ENCODE data around the gene DIDO1.

DIDO1 gene

DNA sequence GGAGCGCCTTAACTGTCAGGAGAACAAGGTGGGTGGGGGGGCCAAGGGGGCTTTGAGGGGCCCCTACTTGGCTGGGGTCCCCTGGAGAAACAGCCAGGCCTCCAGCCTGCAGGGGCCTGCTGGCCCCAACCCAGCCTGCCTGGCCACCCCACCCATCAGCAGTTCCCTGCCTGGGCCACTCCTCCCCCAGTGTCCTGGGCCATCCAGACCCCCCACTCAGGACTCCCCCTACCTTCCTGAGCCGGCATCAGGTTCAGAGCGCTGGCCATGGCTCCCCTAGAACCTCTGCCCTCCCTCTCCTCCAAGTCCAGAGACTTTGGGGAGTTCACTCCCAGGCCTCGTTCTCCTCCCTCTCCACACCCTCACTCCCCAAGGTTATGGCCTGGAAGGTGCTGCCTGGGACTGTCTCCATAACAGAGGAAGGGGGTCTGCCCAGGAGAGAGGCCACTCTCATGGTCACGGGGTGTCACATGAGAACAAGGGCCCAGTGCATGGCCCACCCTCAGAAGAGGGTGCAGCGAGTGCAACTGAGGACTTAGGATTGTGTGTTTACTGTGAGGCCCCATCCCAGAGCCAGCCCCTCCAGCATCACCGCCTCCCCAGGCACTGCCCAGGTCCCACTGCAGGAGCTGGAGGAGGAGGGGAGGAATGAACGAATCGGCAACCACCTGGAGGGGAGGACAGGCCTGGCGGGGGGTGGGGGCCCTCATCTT lies 32.2 kb upstream of the DIDO1 start:
- Histone ChIP-seq H4K91ac (ENCODE audit: low read length) (no peak overlapping the region), H3K4ac (ENCODE audit: low read depth in 1 of 2, low read length in 2 of 2) (no peak overlapping the region), H3K14ac (ENCODE audit: low read length in 2 of 2) (no peak overlapping the region), H3K4me3 (ENCODE audit: insufficient read depth in 1 of 2, low read depth in 1 of 2, low read length in 2 of 2) (no peak overlapping the region), H3K4me2 (ENCODE audit: low read length, poor library complexity, severe bottlenecking) (no peak overlapping the region), H4K8ac (ENCODE audit: low read length) (no peak overlapping the region), H3K79me1 (replicated peaks; ENCODE audit: low read length, poor library complexity, severe bottlenecking) (no peaks in the 10 kb centered on the region), H2AFZ (ENCODE audit: low read depth, low read length) (no peak overlapping the region), H3K9me3 (ENCODE audit: control insufficient read depth, low read length) (no peaks in the 10 kb centered on the region), H3K18ac (ENCODE audit: low read depth in 1 of 2, low read length in 2 of 2) (no peak overlapping the region), H3K4me1 (ENCODE audit: control insufficient read depth, insufficient read depth, low read depth, low read length) (peaks cover 12% of the 10 kb centered on the region), H3K9ac (ENCODE audit: low read length) (no peak overlapping the region), H3K36me3 (ENCODE audit: control insufficient read depth in 1 of 2, insufficient read depth in 2 of 2, low read depth in 1 of 2, low read length in 2 of 2) (peaks cover 4 to 20% of the 10 kb centered on the region in 2 experiments), H2BK12ac (ENCODE audit: low read length in 2 of 2) (no peak overlapping the region), H2BK15ac (ENCODE audit: low read depth, poor library complexity, severe bottlenecking) (no peak overlapping the region), H2AK5ac (ENCODE audit: low read length, severe bottlenecking) (no peak overlapping the region), H3K27me3 (ENCODE audit: control insufficient read depth in 1 of 2, insufficient read depth in 1 of 2, low read length in 2 of 2) (peaks cover 0 to 8% of the 10 kb centered on the region in 2 experiments), H3K23ac (ENCODE audit: low read length in 2 of 2) (no peak overlapping the region), H2BK5ac (ENCODE audit: low read depth, low read length, poor library complexity, severe bottlenecking) (no peak overlapping the region), H3K27ac (ENCODE audit: low read length, poor library complexity, severe bottlenecking) (no peak overlapping the region), H2BK120ac (ENCODE audit: low read depth, low read length) (no peak overlapping the region)
- WGBS = 83% methylated on average over 8 of the region's 10 CpGs
- DNase-seq = no peak

GRCh38 chr20:62957136-62958117 lies 31.1 kb upstream of the DIDO1 start:
- Histone ChIP-seq H3K23ac (ENCODE audit: low read length in 2 of 2) (no peak overlapping the region), H3K36me3 (ENCODE audit: control insufficient read depth in 1 of 2, insufficient read depth in 2 of 2, low read depth in 1 of 2, low read length in 2 of 2) (peaks cover 4 to 13% of the 10 kb centered on the region in 2 experiments), H3K79me1 (replicated peaks; ENCODE audit: low read length, poor library complexity, severe bottlenecking) (peaks cover 2% of the 10 kb centered on the region), H3K4ac (ENCODE audit: low read depth in 1 of 2, low read length in 2 of 2) (no peak overlapping the region), H3K27me3 (ENCODE audit: control insufficient read depth in 1 of 2, insufficient read depth in 1 of 2, low read length in 2 of 2) (peaks cover 0 to 3% of the 10 kb centered on the region in 2 experiments), H2BK12ac (ENCODE audit: low read length in 2 of 2) (no peak overlapping the region), H3K9me3 (ENCODE audit: control insufficient read depth, low read length) (no peaks in the 10 kb centered on the region), H2BK5ac (ENCODE audit: low read depth, low read length, poor library complexity, severe bottlenecking) (no peak overlapping the region), H2BK15ac (ENCODE audit: low read depth, poor library complexity, severe bottlenecking) (no peak overlapping the region), H2AFZ (ENCODE audit: low read depth, low read length) (no peak overlapping the region), H3K18ac (ENCODE audit: low read depth in 1 of 2, low read length in 2 of 2) (no peak overlapping the region), H4K8ac (ENCODE audit: low read length) (no peak overlapping the region), H3K9ac (ENCODE audit: low read length) (no peak overlapping the region), H3K27ac (ENCODE audit: low read length, poor library complexity, severe bottlenecking) (no peak overlapping the region), H2BK120ac (ENCODE audit: low read depth, low read length) (no peak overlapping the region), H3K4me3 (ENCODE audit: insufficient read depth in 1 of 2, low read depth in 1 of 2, low read length in 2 of 2) (no peak overlapping the region), H3K4me1 (ENCODE audit: control insufficient read depth, insufficient read depth, low read depth, low read length) (peaks cover 22% of the 10 kb centered on the region), H3K14ac (ENCODE audit: low read length in 2 of 2) (no peak overlapping the region), H2AK5ac (ENCODE audit: low read length, severe bottlenecking) (no peak overlapping the region), H4K91ac (ENCODE audit: low read length) (peak overlapping the region; percentile 40), H3K4me2 (ENCODE audit: low read length, poor library complexity, severe bottlenecking) (no peak overlapping the region)
- no peak for DNase-seq
- WGBS = 94% methylated on average over 36 of the region's 36 CpGs

GRCh38 chr20:62956387-62957135 lies 30.3 kb upstream of the DIDO1 start:
- no peak for DNase-seq
- H3K27ac ChIP-seq (ENCODE audit: low read length, poor library complexity, severe bottlenecking) = no peak overlapping the region
- no peak overlapping the region for H4K8ac ChIP-seq (ENCODE audit: low read length)
- H3K9me3 ChIP-seq (ENCODE audit: control insufficient read depth, low read length) = no peaks in the 10 kb centered on the region
- peaks cover 0 to 3% of the 10 kb centered on the region in 2 experiments for H3K27me3 ChIP-seq (ENCODE audit: control insufficient read depth in 1 of 2, insufficient read depth in 1 of 2, low read length in 2 of 2)
- H3K23ac ChIP-seq (ENCODE audit: low read length in 2 of 2) = no peak overlapping the region
- peaks cover 4% of the 10 kb centered on the region for H3K79me1 ChIP-seq (replicated peaks; ENCODE audit: low read length, poor library complexity, severe bottlenecking)
- H3K4me1 ChIP-seq (ENCODE audit: control insufficient read depth, insufficient read depth, low read depth, low read length) = peaks cover 25% of the 10 kb centered on the region
- H3K4me2 ChIP-seq (ENCODE audit: low read length, poor library complexity, severe bottlenecking) = no peak overlapping the region
- no peak overlapping the region for H2BK15ac ChIP-seq (ENCODE audit: low read depth, poor library complexity, severe bottlenecking)
- no peak overlapping the region for H4K91ac ChIP-seq (ENCODE audit: low read length)
- peak overlapping the region in 1 of 2 experiments; percentile 41 for H3K14ac ChIP-seq (ENCODE audit: low read length in 2 of 2)
- no peak overlapping the region for H2BK12ac ChIP-seq (ENCODE audit: low read length in 2 of 2)
- H3K9ac ChIP-seq (ENCODE audit: low read length) = no peak overlapping the region
- peak overlapping the region in 1 of 2 experiments; percentile 15 for H3K18ac ChIP-seq (ENCODE audit: low read depth in 1 of 2, low read length in 2 of 2)
- WGBS = 89% methylated on average over 25 of the region's 25 CpGs
- H3K4ac ChIP-seq (ENCODE audit: low read depth in 1 of 2, low read length in 2 of 2) = no peak overlapping the region
- H3K36me3 ChIP-seq (ENCODE audit: control insufficient read depth in 1 of 2, insufficient read depth in 2 of 2, low read depth in 1 of 2, low read length in 2 of 2) = peaks cover 4 to 16% of the 10 kb centered on the region in 2 experiments
- H2BK120ac ChIP-seq (ENCODE audit: low read depth, low read length) = no peak overlapping the region
- no peak overlapping the region for H2BK5ac ChIP-seq (ENCODE audit: low read depth, low read length, poor library complexity, severe bottlenecking)
- H3K4me3 ChIP-seq (ENCODE audit: insufficient read depth in 1 of 2, low read depth in 1 of 2, low read length in 2 of 2) = no peak overlapping the region
- no peak overlapping the region for H2AK5ac ChIP-seq (ENCODE audit: low read length, severe bottlenecking)
- no peak overlapping the region for H2AFZ ChIP-seq (ENCODE audit: low read depth, low read length)
